GM18511 (cell line): Measurements from ENCODE around the gene TGM4.

ENCODE experiments used
- ATAC-seq: cut with Tn5 transposase; IDR thresholded peaks from one replicate; pipeline ENCODE4 v1.9.1; 2021; ENCODE audit warnings: mild to moderate bottlenecking, moderate library complexity; ENCODE audit not compliant: unreplicated experiment

Gene TGM4

DNA sequence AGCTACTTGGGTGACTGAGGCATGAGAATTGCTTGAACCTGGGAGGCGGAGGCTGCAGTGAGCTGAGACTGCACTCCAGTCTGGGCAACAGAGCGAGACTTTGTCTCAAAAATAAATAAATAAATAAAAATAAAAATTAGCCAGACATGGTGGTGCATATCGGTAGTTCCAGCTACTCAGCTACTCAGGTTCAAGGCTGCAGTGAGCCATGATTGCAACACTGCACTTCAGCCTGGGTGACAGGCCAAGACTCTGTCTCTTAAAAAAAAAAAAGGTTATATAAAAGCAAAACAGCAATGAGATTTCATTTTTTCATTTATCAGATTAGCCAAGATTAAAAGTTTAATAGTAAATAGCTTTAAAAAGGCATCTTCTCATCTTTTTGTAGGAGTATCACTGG lies 2.9 kb downstream of the TGM4 start:
- no peak for ATAC-seq

DNA sequence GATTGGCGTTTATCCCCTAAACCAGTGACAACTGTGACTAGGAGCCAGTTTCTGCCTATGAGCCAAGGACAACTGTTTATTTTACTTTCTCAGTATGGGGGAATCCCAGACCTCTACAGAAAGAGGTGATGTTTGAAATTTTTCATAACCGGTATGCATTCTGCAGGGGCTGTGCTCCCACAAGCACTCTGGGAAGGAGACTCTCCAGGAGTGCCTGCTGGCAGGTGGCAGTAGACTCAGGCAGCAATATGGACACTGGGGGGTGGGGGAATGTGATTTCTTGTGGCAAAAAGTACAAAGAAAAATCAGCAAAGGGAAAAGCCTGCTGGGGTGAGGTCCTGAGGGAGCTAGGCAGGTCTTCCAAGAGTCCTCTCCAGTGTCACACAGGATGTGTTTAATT lies 5.9 kb downstream of the TGM4 start:
- no peak for ATAC-seq

DNA sequence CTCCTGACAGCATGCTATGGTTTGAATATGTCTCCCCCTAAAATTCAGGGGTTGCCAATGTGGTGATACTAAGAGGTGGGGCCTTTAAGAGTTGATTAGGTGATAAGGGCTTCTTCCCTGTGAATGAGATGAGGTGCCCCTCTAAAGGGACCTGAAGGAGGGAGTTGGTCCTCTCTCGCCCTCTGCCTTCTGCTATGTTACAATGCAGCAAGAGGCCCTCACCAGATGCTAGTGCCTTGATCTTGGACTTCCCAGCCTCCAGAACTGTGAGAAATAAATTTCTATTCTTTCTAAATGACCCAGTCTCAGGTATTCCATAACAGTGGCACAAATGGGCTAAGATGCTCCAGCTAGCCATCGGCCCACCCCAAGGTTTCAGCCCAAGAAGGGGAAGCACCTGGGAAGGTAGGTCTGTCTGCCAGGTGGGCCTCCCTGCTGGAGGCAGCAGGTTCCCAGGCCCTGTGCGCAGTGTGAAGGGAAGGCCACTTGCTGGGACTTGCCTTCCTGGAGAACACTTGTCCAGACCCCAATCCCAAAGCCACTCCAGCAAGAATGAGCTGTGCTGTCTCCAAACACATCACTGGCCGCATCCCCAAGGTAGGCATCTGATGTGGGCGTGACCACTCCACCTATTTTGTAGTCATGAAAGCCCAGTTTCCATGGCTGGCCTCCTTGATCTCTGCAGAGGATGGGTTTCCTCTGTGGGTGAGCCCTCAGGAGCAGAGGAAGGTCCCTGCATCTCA lies 9.0 kb downstream of the TGM4 start:
- ATAC-seq, result no peak

DNA sequence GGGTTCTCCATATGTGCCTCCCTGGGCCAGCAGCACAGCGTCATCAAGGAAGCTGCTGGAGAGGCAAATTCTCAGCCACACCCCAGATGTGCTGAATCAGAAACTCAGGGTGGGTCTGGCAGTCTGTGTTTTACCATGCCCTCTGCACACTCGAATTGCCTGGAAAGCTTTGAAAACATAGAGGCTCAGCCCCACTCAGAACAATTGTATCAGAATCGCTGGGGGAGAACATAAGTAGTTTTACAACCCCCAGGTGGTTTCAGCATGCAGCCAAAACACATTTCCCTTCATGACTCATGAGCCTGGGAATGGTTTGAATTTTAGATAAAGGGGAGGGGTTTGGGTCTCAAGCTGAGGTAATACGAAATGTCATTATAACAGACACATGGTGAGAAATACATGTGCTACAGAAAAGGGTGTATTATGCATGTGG lies 9.6 kb downstream of the TGM4 start:
- no peak for ATAC-seq

DNA sequence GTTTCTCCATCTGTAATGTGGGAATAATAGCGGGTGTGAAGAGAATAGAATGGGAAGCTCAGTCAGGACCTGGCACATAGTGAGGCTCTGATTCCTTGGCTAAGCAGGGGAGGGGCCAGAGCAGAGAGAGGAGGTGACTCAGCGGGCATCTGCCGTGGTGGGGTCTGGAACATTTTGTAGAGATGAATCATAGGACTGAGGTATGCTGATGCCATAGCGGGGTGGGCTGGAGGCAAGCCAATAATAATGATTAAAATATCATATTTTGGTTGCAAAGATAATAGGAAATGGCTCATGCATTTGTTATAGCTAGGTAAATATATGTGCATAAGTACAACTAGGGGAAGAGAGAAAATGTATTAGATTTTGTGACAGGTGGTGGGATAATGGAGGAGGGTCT lies 11.2 kb downstream of the TGM4 start:
- no peak for ATAC-seq

DNA sequence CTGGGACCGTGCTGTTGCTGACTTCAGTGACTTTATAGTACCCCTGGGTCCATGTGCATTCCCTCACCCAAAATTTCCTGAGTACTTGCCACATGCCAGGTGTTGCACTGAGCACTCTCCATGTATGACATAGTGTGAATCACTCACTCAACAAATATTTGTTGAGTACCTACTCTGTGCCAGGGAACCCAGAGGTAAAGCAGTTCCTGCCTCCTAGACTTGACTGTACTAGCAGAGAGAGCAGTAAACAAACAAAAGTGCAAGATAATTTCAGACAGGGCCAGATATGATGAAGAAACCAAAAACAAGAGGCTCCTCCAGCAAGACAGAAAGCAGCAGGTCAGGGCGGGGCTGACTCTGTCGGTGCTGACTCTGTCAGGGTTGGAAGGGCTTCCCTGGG lies 12.2 kb downstream of the TGM4 start:
- no peak for ATAC-seq

DNA sequence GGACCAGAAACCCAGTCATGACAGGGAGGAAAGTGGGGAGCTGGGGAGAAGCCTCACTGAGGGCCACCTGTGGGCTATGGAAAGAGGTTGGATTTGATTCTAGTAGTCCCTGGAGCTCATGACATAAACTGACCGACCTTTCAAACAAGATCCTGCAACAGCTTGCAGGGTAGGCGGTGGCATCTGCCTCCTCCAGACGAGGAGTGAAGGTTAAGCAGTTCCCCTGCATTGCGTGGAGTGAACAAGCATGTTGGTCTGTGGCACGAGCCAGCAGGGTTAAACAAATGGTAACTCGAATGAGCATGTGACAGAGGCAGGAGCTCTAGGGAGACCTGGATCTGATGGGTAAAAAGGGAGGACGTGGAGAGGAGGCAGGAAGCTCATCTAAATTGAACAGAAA lies 12.7 kb downstream of the TGM4 start:
- ATAC-seq, result no peak

DNA sequence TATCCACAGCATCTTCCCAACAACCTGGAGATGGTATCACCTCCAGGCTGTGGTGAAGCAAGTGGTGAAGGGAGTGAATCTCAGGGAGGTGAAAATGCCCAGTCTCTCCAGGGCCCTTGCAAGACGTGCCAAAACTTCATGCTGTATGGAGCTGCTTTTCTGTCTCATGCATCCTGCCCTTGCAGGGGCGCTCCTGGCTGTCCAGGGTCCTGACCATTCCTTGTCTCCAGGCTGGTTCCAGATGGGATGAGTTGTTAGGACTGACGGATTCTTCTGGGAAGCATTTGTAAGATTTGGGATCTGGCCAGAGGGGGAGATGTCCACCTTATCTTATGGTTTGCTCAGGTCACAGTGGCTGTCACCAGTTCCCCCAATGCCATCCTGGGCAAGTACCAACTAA lies 15.8 kb downstream of the TGM4 start:
- no peak for ATAC-seq

DNA sequence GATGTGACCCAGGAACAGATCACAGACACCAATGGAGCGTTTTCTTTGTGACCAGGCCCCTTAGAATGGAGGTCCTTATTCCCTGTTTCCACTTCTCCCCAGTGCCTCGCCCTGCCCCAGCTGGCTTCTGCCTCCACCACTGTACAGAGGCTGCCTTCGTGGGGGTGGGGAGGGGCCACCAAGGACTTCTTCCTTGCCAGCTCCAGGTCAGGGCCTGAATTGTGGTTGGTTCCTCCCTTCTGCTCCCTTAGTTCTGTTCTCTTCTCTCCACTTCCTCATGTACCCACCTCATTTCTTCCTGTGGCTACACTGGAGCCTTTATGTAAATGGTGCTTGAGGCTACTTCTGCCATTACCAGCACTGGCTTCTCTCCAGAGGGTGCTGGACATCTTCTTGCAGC lies 16.4 kb downstream of the TGM4 start:
- no peak for ATAC-seq

DNA sequence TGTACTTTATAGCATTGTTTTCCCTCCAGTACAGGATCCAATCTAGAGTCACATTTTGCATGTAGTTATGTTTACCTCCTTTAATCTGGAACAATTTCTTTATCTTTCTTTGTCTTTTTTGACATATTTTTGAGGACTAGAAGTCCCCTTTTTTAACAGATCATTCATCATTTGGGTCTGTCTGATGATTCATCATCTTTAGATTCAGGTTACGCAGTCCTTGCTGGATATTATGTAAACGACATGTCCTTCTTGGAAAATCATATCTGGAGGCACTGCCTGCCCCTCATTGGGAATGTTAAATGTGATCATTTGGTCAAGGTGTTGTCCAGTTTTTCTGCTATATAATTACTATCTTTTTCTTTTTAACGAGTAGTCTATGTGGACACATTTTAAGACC lies 18.3 kb downstream of the TGM4 start:
- no peak for ATAC-seq

DNA sequence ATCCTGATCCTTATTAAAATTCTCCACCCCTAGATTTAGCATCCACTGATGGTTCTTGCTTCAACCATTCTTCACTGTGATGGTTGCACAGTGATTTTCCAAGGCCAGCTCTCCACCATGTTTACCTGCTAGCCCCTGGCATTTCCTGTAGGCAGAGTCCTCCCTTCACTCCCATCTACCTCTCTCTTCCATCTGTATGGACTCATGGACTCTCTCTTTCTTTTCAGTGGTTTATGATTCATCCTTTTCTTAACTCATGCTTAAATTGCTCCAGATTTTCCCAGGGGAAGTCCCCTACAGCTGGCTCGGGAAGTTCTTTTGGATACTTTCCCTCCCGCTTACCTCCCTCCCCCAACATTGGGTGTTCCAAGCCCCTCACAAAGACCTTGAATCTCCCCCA lies 18.7 kb downstream of the TGM4 start:
- no peak for ATAC-seq

DNA sequence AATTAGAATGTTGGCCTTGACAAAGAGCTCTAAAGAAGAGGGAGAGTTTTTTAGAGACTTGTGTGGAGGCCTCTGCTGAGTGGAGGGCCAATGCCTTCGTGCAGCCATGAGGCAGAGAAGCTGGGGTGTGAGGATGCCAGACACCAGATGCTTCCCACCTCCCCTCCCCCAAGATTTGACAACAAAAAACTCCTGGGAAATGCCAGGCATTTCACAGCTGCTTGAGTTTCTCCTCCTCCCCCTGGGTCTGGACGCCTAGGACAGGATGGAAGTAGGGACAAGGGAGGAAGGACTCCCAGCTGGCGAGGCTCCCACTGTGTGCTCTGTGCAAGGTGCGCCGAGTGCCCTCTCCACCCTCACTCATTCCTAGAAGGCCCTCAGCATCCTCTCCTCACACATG lies 20.1 kb downstream of the TGM4 start:
- no peak for ATAC-seq

DNA sequence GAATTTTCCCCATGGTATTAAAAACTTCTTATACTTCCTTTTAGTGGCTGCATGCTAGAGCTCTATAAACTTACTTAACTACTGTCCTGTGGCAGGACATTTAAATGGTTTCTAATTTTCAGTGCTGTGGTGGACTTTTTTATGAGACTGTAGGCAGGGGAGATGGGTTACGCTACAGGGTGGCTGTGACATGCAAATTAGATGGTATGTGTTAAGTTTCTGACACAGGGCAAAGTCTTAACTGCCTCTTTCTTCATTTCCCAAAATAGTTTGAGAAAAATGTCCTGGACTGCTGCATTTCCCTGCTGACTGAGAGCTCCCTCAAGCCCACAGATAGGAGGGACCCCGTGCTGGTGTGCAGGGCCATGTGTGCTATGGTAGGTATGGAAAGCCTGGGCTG lies 22.0 kb downstream of the TGM4 start:
- ATAC-seq, result no peak

DNA sequence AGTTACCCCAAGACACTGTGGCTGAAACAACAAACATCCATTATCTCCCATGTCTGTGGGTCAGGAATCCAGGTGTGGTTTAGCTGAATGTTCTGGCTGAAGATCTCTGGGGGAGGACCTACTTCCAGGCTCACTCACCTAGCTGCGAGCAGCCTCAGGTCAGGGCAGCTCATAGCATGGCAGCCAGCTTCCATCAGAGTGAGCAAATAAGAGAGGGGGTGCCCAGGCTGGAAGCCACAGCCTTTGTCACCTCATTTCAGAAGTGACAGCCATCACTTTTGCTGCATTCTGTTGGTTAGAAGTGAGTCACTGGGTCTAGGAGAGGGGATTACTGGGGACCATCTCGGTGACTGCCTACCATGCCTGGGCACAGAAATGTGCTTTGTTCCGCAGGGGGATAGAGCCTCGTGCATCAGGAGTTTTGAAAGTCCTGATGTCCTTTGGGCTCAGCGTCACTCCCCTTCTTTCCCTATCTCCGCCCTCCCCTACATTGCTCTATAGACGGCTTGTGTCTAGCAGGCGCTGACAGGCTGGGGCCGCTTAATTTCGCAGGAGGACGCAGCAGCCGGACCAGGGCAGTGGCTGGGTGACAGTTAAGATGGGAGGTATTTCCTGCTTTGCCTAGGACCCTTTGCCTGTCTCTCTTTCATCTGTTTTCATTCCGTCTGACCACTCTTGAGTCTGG lies 25.4 kb downstream of the TGM4 start:
- no peak for ATAC-seq

DNA sequence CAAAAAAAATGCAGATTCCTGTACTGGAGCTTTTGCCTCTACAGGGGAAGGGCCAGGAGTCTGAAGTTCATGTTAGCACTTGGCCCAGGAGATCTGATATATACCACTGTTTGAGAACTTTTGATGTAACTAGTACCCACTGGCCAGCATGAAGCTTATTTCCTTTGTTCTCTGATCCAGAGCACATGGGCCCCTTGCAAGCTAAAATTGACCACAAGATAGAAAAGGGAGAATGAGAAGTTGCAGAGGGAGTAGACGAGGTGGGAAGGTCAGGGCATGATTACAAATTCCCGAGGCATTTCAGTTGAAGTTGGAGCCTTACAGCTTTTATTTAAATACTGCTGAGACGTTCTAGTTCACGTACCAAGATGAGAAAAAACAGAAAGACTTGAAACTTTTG lies 28.2 kb downstream of the TGM4 start:
- no peak for ATAC-seq

DNA sequence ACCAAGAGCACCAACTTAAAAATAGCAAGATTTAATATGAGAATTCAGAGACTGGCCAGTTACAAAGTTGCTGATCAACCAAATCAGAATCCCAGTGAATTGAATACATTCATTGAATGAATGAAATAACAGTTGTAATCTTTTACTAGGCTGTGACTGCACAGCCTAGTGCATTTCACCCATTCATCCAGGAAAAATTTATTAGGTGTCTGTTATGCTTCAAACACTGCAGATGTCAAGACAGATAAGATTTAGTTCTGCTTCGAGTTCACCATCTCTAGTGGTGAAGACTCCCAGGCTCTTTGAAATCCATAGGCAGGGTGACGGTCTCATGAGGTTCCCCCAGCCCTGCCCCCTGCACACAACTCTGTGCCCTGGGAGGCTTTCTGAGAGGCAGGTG lies 28.9 kb downstream of the TGM4 start:
- no peak for ATAC-seq

DNA sequence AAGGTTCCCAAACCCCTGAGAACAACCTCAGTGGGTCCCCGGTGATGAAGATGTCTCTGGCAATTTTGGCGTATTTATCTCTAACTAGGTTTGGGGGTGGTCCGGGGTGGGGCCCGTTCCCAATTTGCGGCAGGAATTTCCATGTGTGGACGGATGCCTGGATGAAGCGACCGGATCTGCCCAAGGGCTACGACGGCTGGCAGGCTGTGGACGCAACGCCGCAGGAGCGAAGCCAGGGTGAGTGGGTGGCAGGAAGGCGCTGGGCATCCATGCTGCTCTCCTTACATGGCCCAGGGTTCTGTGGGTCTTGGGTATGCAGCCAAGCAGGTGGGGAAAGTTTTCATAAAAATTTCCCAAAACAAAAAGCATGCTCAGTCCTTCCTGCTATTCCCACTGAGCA lies 29.3 kb downstream of the TGM4 start:
- ATAC-seq, result no peak

DNA sequence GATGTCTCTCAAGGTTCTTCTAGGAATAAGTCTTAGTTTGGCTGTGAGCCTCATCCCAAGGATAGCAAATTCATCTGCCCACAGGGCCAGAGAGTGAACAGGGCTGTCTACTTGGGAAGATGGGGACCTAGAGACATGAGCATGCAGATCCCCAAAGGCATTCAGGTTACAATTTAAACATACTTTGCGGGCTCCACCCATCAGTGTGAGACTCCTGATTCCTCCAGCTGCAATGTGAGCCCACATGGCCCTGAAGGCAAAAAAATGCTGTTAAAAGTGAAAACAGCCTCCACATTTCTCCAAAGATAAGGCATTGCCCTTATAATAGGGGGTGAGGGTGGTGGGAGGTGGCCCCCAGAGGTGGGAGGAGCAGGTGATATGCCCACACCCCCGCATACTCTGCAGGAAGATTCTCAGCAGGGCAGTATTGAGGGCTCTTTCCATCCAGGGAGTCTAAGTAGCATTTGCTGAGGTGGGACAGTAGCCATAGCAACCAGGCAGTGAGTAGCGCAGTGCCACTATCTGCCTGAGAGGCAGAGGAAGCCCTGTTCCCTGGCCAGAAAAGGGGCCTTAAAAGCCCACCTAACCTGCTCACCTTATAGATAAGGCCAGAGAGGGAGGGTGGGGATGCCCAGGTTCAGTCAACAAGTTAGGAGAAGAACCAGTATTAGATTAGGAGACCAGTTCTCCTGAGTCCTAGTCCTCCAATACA lies 31.2 kb downstream of the TGM4 start:
- ATAC-seq, result no peak

DNA sequence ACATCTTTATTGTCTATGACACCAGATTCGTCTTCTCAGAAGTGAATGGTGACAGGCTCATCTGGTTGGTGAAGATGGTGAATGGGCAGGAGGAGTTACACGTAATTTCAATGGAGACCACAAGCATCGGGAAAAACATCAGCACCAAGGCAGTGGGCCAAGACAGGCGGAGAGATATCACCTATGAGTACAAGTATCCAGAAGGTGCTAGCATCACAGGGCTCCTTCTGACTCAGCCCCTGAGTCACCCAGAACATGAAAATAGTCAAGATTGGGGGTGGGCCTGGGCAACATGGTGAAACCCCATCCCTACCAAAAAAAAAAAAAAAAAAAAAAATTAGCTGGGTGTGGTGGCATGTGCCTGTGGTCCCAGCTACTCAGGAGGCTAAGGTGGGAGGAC lies 32.6 kb downstream of the TGM4 start:
- no peak for ATAC-seq

DNA sequence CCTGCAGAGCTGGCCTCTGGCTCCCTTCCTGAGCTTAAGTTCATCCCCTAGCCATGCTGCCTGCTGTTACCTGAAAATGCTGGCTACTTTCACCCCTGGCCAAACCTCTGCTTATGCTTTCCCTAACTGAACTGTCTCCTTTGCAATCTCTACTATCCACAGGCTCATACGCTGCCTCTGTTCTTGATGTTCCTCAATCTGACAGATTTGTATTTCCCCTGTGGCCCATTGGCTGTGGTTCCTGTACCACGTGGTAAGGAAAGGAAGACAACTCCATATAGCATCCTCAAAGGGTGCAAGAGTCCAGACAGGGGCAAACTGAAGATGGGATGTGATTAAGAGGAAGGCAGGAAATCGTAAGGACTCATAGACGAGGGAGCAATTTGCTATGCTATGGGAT lies 33.2 kb downstream of the TGM4 start:
- ATAC-seq, result no peak

DNA sequence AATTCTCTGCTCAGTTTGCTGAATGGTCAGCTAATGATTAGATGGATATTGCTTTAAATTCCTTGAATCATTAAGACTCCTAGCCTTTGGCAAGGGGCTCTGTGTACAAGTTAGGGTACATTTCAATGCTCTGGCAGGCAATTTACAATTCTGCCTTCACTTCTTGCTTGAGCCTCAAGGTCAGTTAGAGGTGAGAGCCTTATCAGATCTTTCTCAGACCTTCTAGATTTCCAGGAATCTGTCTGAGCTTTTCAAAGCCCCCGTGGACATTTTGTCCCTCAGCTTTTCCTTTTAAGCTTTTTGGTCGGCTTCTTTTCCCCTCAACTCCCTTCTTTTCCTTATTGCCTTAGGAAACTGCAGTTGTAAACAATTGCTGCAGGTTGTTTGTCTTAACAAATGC lies 34.7 kb downstream of the TGM4 start:
- no peak for ATAC-seq

DNA sequence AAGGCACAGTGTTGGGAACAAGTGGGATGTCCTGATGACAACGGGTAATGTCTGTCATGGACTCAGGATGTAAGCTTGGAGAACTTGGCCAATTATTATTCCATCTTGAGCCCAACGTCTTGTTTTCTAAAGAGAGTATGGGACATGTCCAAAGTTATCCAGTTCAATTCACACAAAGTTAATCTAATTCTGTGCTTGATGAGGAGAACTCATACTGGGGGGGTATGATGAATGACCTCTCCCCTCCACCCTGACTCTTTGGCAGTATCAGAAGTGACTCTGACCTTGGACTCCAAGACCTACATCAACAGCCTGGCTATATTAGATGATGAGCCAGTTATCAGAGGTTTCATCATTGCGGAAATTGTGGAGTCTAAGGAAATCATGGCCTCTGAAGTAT lies 36.3 kb downstream of the TGM4 start:
- no peak for ATAC-seq
